Endothelial cell of hepatic sinusoid (primary cell): ENCODE data around the gene ZBTB9.

Source experiments
- in situ Hi-C: cut with HindIII; loops from 2 replicates; pipeline ENCODE4 v1.10.0; 2017; ENCODE audit warnings: low sequenced_read_pairs

ZBTB9 gene

DNA sequence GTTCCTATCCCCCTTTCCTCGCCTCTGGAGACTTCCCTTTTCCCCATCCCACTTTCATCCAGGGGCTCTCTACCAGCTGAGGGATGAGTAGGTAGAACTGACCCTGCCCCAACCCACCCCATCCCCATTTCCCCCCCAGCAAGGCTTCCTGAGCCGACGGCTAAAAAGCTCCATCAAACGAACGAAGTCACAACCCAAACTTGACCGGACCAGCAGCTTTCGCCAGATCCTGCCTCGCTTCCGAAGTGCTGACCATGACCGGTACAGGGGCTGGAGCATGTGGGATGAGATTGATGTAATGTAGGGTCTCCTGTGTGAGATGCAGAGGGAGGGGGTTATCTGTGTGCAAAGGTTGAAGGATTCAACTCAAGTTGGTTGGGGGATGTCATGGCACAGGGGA is 21.8 kb upstream of the ZBTB9 start:
- in situ Hi-C loops = no loop called here

DNA sequence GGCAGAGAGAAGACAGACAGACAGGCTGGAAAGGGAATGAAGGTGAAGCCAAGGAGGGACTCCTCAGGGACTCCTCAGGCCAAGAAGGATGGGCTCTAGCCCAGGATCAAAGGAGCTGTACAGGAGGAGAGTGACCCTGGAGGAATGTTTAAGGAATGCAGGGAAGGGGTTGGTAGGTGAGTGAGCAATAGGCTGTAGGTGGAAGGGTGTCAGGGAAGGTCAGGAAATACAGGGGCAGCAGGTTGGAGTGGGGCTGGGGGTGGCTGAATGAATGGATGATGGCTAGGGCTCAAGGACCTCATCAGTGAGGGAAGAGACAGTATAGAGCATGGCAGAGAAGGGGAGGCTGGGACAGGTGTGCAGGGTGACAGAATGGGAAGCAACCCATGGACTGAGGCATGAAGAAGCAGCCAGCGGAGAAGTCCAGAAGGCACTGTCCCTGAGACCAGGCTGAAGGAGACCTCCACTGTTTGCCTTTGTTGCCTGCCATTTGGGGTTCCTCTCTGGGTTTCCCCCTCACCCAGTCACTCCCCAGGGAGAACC is 21.3 kb upstream of the ZBTB9 start:
- in situ Hi-C loops = no loop called here

DNA sequence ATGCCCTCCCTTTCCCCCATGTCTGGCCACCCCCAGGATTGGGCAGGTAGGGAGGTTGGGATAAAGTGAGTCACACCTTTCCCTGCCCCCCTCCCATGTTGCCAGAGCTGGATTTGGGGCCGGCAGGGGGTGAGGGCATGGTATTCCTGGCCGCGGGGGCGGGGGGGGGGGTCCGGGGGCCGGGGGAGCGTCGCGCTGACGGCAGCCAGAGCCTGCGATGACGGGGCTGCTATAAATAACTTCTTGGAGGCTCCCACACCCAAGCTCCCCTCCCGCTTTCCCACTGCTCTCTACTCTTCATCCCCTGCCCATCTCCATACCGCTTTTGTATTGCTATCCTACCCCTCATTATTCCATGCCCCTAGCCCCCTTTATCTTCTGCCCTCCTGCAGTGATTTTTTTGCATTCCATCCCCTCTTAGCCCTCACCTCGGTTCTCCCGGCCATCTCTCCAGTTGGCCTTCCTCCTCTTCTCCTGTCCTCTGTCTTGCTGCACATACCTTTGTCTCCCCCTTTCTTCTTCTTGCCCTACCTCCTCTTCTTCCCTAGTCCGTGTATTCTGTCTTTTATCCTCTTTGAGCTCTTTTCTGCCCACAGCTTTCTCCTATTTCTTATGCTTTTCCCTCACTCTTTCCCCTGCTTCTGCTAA is 20.7 kb upstream of the ZBTB9 start:
- in situ Hi-C loops = no loop called here

GRCh38 chr6:33434961-33435360 is 19.4 kb upstream of the ZBTB9 start:
- in situ Hi-C loops = no loop called here

DNA sequence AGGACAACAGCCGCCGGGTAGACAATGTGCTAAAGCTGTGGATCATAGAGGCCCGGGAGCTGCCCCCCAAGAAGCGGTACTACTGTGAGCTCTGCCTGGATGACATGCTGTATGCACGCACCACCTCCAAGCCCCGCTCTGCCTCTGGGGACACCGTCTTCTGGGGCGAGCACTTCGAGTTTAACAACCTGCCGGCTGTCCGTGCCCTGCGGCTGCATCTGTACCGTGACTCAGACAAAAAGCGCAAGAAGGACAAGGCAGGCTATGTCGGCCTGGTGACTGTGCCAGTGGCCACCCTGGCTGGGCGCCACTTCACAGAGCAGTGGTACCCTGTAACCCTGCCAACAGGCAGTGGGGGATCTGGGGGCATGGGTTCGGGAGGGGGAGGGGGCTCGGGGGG is 16.7 kb upstream of the ZBTB9 start:
- in situ Hi-C loops = no loop called here

- in situ Hi-C loops = no loop called here
Measured at GRCh38 chr6:33438978-33439594, 15.3 kb upstream of the ZBTB9 start.

DNA sequence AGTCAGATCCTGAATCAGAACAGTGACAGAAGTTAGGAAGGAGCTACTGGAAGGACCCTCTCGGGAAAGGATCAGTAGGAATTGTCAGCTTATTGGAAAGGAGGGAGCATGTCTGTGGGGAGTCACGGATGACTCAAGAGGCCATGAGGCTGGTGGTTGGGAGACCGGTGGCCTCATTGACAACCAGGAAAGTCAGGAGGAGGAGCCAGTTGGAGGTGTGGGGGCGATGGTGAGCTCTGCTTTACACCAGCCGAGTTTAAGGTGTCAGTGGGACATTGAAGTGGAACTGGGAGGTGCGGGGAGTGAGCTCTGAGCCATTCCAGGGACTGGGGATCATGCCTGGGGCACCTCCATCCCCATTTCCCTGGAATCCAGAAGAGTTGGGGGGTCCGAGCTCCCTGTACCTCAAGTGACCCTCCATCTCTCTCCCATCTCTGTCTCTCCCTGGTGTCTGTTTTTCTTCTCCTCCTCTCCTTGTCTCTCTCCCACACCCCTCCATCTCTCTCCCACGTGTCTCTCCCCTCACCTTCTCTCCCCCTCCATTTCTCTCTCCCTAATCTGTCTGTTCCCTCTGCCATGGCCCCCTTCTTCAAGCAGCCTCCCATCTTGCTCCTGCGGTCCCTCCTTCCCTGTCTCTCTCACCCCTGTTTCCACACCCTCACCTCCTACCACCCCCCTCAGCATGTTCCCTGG is 14.3 kb upstream of the ZBTB9 start:
- in situ Hi-C loops = no loop called here

- in situ Hi-C loops = no loop called here
Measured at GRCh38 chr6:33440649-33441309, 13.6 kb upstream of the ZBTB9 start.

- in situ Hi-C loops = no loop called here
Measured at GRCh38 chr6:33441457-33441856, 12.9 kb upstream of the ZBTB9 start.

DNA sequence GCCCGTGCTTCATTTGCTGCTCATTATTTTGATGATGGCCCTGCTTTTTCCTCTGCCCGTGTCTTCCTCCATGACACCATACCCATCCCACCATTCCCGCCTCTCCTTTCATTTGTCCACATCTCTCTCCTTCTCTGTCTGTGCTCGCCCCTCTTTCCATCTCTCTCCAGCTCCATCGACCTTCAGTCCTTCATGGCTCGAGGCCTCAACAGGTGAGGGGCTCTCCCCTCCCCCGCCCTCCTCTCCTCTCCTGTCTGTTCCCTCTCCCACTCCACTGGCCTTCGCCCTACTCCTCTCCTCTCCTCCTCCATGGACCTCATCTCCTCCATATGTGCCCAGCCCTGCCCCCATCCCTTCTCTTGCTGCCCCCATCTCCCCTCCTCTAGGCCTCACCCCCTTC is 12.1 kb upstream of the ZBTB9 start:
- in situ Hi-C loops = no loop called here

DNA sequence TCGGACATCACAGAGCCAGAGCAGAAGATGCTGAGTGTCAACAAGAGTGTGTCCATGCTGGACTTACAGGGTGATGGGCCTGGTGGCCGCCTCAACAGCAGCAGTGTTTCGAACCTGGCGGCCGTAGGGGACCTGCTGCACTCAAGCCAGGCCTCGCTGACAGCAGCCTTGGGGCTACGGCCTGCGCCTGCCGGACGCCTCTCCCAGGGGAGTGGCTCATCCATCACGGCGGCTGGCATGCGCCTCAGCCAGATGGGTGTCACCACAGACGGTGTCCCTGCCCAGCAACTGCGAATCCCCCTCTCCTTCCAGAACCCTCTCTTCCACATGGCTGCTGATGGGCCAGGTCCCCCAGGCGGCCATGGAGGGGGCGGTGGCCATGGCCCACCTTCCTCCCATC is 11.4 kb upstream of the ZBTB9 start:
- in situ Hi-C loops = no loop called here

DNA sequence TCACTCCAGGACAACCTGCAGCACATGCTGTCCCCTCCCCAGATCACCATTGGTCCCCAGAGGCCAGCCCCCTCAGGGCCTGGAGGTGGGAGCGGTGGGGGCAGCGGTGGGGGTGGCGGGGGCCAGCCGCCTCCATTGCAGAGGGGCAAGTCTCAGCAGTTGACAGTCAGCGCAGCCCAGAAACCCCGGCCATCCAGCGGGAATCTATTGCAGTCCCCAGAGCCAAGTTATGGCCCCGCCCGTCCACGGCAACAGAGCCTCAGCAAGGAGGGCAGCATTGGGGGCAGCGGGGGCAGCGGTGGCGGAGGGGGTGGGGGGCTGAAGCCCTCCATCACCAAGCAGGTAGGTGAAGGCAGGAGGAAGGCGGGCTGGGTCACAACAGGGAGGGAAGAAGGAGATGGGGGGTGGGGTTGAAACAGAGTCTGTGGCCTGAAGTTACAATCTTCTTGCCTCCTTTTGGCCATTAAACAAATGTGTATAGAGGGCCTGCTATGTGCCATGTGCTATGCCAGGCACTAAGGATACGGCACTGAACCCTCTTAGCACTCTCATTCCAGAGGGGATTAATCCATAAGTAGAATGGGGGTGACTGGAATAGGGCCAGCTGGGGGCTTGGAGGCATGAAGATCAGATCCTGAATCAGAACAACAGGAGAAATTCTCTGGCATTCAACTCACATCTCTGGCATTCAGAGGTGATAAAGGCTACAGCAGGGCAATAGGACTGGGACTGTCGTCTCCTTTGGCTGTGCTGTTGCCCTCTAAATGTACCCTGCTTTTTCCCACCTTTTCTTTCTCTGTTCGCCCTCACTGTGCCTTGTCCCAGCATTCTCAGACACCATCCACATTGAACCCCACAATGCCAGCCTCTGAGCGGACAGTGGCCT is 10.5 kb upstream of the ZBTB9 start:
- in situ Hi-C loops = no loop called here

DNA sequence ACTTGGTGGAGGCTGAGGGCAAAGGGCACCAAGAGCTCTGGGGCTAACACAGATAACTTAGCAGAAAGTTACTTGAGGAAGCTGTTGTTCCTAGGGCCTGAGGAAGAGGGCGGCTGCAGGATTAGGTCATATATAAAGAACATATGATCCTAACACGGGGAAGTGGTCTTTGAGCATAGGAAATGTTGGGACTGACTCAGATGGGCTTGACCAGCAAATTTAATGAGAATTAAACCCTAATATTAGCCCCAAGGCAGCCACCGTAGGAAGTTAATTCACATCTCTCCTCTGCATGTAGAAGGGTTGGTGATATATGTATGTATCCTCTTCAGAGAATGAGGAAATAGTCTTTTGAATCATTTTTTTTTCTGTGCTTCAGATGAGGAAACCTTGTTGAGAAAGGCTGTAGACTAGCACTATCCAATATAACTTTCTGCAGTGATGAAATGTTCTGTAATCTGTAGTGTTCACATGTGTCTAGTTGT is 9.2 kb upstream of the ZBTB9 start:
- in situ Hi-C loops = no loop called here

DNA sequence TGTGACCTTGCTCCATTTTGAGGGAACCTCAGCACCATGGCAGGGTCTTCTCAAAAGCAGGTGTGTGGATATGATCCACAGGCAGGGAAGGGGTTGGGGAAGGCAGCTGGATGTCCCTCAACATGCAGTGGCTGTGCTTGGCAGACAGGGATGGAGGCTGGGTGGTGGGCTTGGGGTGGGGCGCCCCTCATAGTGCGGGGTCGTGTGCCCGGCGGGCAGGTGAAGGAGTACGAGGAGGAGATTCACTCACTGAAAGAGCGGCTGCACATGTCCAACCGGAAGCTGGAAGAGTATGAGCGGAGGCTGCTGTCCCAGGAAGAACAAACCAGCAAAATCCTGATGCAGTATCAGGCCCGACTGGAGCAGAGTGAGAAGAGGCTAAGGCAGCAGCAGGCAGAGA is 8.0 kb upstream of the ZBTB9 start:
- in situ Hi-C loops = no loop called here

DNA sequence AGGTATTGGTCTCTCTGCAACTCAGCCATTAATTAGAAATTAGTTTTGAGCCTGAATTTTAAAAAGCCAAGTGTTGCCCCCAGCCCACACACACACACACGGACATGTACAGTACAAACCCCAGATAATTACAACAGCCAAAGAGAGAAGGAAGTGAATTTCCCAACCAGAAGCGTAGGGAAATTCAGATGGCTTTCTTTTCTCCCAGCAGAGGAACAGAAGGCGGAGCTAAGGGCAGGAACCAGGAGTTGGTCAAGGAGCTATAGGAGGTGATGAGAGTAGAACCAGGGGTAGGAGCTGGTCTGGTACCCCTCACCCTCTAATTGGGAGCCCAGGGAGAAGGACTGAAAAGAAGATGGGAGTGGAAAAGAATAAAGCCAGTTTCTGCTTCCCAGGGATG is 3.9 kb upstream of the ZBTB9 start:
- in situ Hi-C loops = loop anchor here (10.0 kb wide), 1 partner anchor 54 kb away; no protein-coding TSS in a partner anchor

DNA sequence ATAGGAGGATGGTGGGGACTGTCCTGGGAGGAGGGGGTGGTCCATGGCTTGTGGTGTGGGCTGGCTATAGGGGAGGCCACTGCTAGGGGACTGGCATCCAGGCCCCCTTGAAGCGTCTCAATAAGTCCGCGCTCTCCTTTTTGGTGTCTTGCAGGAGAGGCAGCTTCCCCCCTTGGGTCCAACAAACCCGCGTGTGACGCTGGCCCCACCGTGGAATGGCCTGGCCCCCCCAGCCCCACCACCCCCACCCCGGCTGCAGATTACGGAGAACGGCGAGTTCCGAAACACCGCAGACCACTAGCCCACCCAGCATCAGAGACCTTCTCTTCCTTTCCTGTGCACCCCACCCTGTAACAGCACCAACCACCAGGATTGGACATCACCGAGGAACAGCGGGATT is 2.8 kb upstream of the ZBTB9 start:
- in situ Hi-C loops = loop anchor here (10.0 kb wide), 1 partner anchor 53 kb away; no protein-coding TSS in a partner anchor

- in situ Hi-C loops = loop anchor here (10.0 kb wide), 1 partner anchor 52 kb away; no protein-coding TSS in a partner anchor
Measured at GRCh38 chr6:33452496-33452895, 1.9 kb upstream of the ZBTB9 start.

DNA sequence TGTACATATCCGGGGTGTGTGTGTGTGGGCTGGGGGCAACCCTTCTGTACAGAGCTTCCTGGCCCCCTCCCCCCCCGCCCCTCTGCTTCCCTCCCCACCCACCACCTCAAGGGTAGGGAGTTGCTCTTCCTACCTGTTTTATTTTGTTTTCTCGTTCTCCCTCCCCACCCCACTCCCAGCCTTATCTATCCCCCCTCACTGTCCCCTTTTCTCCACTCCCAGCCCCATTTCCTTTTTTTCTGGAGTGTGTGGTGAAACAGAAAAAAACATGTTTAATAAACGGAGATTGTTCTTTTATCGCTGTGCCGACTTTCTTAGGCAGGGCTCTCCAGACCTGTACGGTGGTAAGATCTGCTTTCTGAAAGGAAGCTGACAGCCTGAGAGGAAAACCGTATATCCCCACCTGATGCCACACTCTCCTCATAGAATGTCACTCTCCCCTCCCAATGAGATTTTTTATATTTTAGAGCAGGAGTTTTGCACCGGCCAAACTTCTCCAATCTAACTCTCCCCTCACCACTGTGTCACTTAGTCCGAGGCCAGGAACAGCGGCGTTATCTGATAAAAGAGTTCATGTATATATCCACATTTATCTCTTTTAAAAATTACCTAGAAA is 875 bp upstream of the ZBTB9 start:
- in situ Hi-C loops = loop anchor here (10.0 kb wide), 1 partner anchor 51 kb away; no protein-coding TSS in a partner anchor

- in situ Hi-C loops = loop anchor here (10.0 kb wide), 1 partner anchor 50 kb away; no protein-coding TSS in a partner anchor
Measured at GRCh38 chr6:33455051-33455450, 675 bp downstream of the ZBTB9 start.

DNA sequence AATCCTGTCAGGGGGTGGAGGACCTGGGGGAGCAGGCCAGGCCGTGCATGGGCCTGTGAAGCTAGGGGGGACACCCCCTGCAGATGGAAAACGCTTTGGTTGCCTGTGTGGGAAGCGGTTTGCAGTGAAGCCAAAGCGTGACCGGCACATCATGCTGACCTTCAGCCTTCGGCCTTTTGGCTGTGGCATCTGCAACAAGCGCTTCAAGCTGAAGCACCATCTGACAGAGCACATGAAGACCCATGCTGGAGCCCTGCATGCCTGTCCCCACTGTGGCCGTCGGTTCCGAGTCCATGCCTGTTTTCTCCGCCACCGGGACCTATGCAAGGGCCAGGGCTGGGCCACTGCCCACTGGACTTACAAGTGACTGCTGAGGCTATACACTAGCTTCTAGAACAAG is 1.8 kb downstream of the ZBTB9 start:
- in situ Hi-C loops = loop anchor here (10.0 kb wide), 1 partner anchor 49 kb away; no protein-coding TSS in a partner anchor
